Suprapubic skin (tissue), 4 donors: ENCODE measurements around the gene TESMIN. TPM values are rescaled to one million over a fixed set of nuclear protein-coding genes. Genes with fewer than 3 reads are reported as not detected.

ENCODE experiments used
- DNase-seq, 2 donors: peaks; one replicate each; pipeline ENCODE4 v3.0.0-alpha.2; 2019; ENCODE audit warnings: low spot score in 2 of 2
- H3K27ac ChIP-seq: fragments of 200-600 bp; sonication (generic); one replicate; pipeline ENCODE4 v1.5.1; 2019
- H3K27me3 ChIP-seq: fragments of 200-600 bp; sonication (generic); one replicate; pipeline ENCODE4 v1.5.1; 2019
- H3K36me3 ChIP-seq: fragments of 200-600 bp; sonication (generic); one replicate; pipeline ENCODE4 v1.5.1; 2019
- H3K4me1 ChIP-seq: fragments of 200-600 bp; sonication (generic); one replicate; pipeline ENCODE4 v1.5.1; 2019
- H3K4me3 ChIP-seq: fragments of 200-600 bp; sonication (generic); one replicate; pipeline ENCODE4 v1.5.1; 2019; ENCODE audit warnings: mild to moderate bottlenecking
- H3K9me3 ChIP-seq: fragments of 200-600 bp; sonication (generic); one replicate; pipeline ENCODE4 v1.5.1; 2019
- CTCF ChIP-seq, 2 donors: fragments of 200-600 bp in 1 of 2; fragments of 450-650 bp in 1 of 2; sonication (generic) in 1 of 2; IDR thresholded peaks; one replicate each; pipeline ENCODE4 v1.5.1; 2016 to 2019; ENCODE audit warnings: antibody characterized with exemption in 2 of 2, mild to moderate bottlenecking in 1 of 2, moderate library complexity in 1 of 2
- EP300 ChIP-seq: sonication (generic); formaldehyde crosslinking; IDR thresholded peaks from one replicate; pipeline ENCODE4 v1.6.1; 2017; ENCODE audit warnings: antibody characterized with exemption
- POLR2A ChIP-seq, 2 donors: fragments of 450-650 bp; IDR thresholded peaks; one replicate each; pipeline ENCODE4 v1.6.1; 2017; ENCODE audit warnings: antibody characterized with exemption in 2 of 2, mild to moderate bottlenecking in 2 of 2, moderate library complexity in 2 of 2
- POLR2AphosphoS5 ChIP-seq, 3 donors: sonication (generic); formaldehyde crosslinking; IDR thresholded peaks; one replicate each; pipeline ENCODE4 v1.6.1; 2017; ENCODE audit warnings: antibody characterized with exemption in 3 of 3
- WGBS: methylation state at CpG from one replicate; pipeline ENCODE4 v1.1.5; 2018; 5-methylcytosine and 5-hydroxymethylcytosine counted together
- total RNA-seq, 4 donors: library from RNA; depleted of rRNA; stranded (reverse); fragments of >200 nt; gene quantifications; one replicate each; pipeline ENCODE4 v1.1.0, GENCODE V29; 2016

TESMIN gene
- total RNA-seq, 4 donors from 2014 or later = 1.2 to 3.5 (median 2.8) TPM

GRCh38 chr11:68775951-68776388, 24.6 kb upstream of the TESMIN start:
- no peak for TF ChIP-seq EP300
- TF ChIP-seq POLR2A (IDR thresholded peaks at IDR 0.05) = no peak
- no peak for TF ChIP-seq CTCF (IDR thresholded peaks at IDR 0.05)
- no peak for TF ChIP-seq POLR2AphosphoS5 (IDR thresholded peaks at IDR 0.05)

DNA sequence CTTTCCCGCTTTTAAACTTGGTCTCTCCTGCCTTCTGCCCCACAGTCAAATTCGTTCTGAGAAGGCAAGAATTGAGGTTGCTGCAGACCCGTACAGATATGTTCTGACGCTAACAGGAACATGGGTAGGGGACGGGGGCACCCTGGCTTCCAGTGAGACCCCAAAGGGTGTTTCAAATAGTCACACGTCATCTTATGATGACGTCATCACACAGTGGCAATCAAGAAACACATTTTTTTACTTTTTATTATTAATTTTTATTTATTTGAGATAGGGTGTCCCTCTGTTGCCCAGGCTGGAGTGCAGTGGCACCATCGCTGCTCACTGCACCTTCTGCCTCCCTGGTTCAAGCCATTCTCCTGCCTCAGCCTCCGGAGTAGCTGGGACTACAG, 22.9 kb upstream of the TESMIN start:
- TF ChIP-seq POLR2A (IDR thresholded peaks at IDR 0.05) = no peak
- no peak for TF ChIP-seq CTCF (IDR thresholded peaks at IDR 0.05)
- TF ChIP-seq EP300 = no peak
- no peak for TF ChIP-seq POLR2AphosphoS5 (IDR thresholded peaks at IDR 0.05)
- H3K4me3 ChIP-seq = no peak overlapping the region
- no peaks in the 10 kb centered on the region for H3K27me3 ChIP-seq
- H3K36me3 ChIP-seq = peaks cover 97% of the 10 kb centered on the region
- H3K9me3 ChIP-seq = no peaks in the 10 kb centered on the region
- WGBS = 95% methylated on average over 9 of the region's 9 CpGs
- no peak for DNase-seq
- H3K4me1 ChIP-seq = no peaks in the 10 kb centered on the region
- H3K27ac ChIP-seq = no peak overlapping the region

More at GRCh38 chr11:68775951-68776388, 24.6 kb upstream of the TESMIN start:
- H3K4me1 ChIP-seq = no peaks in the 10 kb centered on the region
- H3K27me3 ChIP-seq = no peaks in the 10 kb centered on the region
- H3K9me3 ChIP-seq = no peaks in the 10 kb centered on the region
- H3K4me3 ChIP-seq = no peak overlapping the region
- 81% methylated on average over 4 of the region's 4 CpGs for WGBS
- H3K36me3 ChIP-seq = peaks cover 97% of the 10 kb centered on the region
- H3K27ac ChIP-seq = no peak overlapping the region
- DNase-seq = no peak

DNA sequence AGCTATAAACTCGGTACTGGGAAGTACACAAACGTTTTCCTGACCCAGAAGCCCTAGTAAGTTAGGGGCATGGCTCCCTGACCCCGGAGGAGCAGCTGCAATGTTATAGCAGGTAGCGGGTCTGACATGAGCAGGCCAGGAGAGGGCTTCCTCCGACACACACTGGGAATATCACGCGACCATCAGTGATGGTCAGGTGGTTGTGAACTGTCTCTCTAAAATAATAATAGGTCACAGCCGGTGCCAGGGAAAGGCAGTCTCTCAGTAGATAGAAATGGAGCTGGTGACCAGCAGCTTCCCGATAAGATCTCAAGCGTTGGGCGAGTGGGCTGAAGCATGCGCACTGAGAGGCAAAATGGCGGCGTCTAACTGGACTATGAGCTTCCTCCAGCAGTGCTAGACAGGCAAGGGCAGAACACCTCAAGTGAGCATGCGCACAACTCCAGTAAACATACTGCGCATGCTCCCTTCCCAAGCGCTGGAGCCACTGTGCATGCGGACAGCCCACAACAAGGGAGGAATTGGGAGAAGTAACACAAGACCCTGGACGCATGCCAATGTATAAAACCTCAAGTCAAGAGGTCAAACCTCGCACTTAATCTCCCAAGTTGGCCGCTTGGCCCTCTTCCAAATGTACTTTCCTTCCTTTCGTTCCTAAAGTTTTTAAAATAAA, 22.3 kb upstream of the TESMIN start:
- Histone ChIP-seq H3K4me1 (no peaks in the 10 kb centered on the region), H3K36me3 (peaks cover 96% of the 10 kb centered on the region), H3K27ac (no peak overlapping the region), H3K9me3 (no peaks in the 10 kb centered on the region), H3K27me3 (no peaks in the 10 kb centered on the region), H3K4me3 (no peak overlapping the region)
- no peak for DNase-seq
- no peak for TF ChIP-seq CTCF (IDR thresholded peaks at IDR 0.05)
- TF ChIP-seq EP300 = no peak
- TF ChIP-seq POLR2A (IDR thresholded peaks at IDR 0.05) = no peak
- no peak for TF ChIP-seq POLR2AphosphoS5 (IDR thresholded peaks at IDR 0.05)
- 87% methylated on average over 22 of the region's 22 CpGs for WGBS

GRCh38 chr11:68772936-68773335, 21.6 kb upstream of the TESMIN start:
- Histone ChIP-seq H3K27ac (no peak overlapping the region), H3K4me1 (no peaks in the 10 kb centered on the region), H3K27me3 (no peaks in the 10 kb centered on the region), H3K9me3 (no peaks in the 10 kb centered on the region), H3K36me3 (peaks cover 94% of the 10 kb centered on the region), H3K4me3 (no peak overlapping the region)
- 94% methylated on average over 20 of the region's 20 CpGs for WGBS
- no peak for TF ChIP-seq EP300
- TF ChIP-seq POLR2AphosphoS5 (IDR thresholded peaks at IDR 0.05) = no peak
- TF ChIP-seq POLR2A (IDR thresholded peaks at IDR 0.05) = no peak
- TF ChIP-seq CTCF (IDR thresholded peaks at IDR 0.05) = no peak
- DNase-seq = no peak

DNA sequence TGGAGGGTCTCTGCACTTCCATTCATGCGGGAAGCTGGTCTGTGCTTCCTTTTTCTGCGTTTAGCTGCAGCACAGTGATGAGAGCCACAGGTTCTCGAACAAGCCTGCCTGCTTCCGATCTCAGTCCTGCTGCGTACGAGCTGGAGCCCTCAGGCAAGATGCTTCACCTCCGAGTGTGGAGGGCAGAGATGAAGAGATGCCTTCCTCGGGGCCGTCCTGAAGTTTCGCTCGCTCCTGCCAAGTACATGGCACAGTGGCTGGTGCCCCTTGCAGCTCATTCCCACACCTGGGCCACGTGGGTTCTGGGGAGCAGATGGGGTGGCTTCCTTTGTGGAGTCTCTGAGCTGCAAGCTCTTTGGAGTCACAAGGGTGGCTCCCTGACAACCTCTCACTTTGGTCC, 19.5 kb upstream of the TESMIN start:
- H3K9me3 ChIP-seq = no peaks in the 10 kb centered on the region
- no peaks in the 10 kb centered on the region for H3K27me3 ChIP-seq
- peaks cover 87% of the 10 kb centered on the region for H3K36me3 ChIP-seq
- H3K27ac ChIP-seq = no peak overlapping the region
- no peak overlapping the region for H3K4me3 ChIP-seq
- no peak for DNase-seq
- 83% methylated on average over 12 of the region's 12 CpGs for WGBS
- TF ChIP-seq EP300 (no peak), POLR2A (IDR thresholded peaks at IDR 0.05) (no peak), CTCF (IDR thresholded peaks at IDR 0.05) (no peak), POLR2AphosphoS5 (IDR thresholded peaks at IDR 0.05) (no peak)
- no peaks in the 10 kb centered on the region for H3K4me1 ChIP-seq
